GM10847 (cell line): ENCODE data around the gene ADAM8.

ENCODE experiments used
- POLR2A ChIP-seq: IDR thresholded peaks from 2 replicates; pipeline ENCODE4 v1.6.1; 2011; ENCODE audit not compliant: insufficient read length; ENCODE audit errors: extremely low read depth

ADAM8 gene

GRCh38 chr10:133224756-133225372 is 51.8 kb downstream of the ADAM8 start:
- no peak for TF ChIP-seq POLR2A

GRCh38 chr10:133224076-133224475 is 52.6 kb downstream of the ADAM8 start:
- no peak for TF ChIP-seq POLR2A

GRCh38 chr10:133221331-133221730 is 55.3 kb downstream of the ADAM8 start:
- TF ChIP-seq POLR2A, result no peak

- no peak for TF ChIP-seq POLR2A
Measured at GRCh38 chr10:133219782-133220181, 56.9 kb downstream of the ADAM8 start.

GRCh38 chr10:133218891-133219290 is 57.8 kb downstream of the ADAM8 start:
- TF ChIP-seq POLR2A, result no peak

- no peak for TF ChIP-seq POLR2A
Measured at GRCh38 chr10:133217800-133218589, 58.7 kb downstream of the ADAM8 start.

GRCh38 chr10:133216776-133217175 is 59.9 kb downstream of the ADAM8 start:
- TF ChIP-seq POLR2A, result no peak

- TF ChIP-seq POLR2A, result no peak
Measured at GRCh38 chr10:133215586-133215985, 61.1 kb downstream of the ADAM8 start.

- no peak for TF ChIP-seq POLR2A
Measured at GRCh38 chr10:133214468-133215410, 61.9 kb downstream of the ADAM8 start.

GRCh38 chr10:133213641-133214467 is 62.8 kb downstream of the ADAM8 start:
- no peak for TF ChIP-seq POLR2A

- TF ChIP-seq POLR2A, result no peak
Measured at GRCh38 chr10:133212853-133213494, 63.7 kb downstream of the ADAM8 start.
